ENCODE measurements around the gene HENMT1.
A peak's percentile ranks its signal among the peaks of the same experiment; 100 is the strongest.
"Not testable (repeated sequence)": the region's sequence is repeated elsewhere in the genome, so short reads cannot be mapped to it uniquely, and the experiment has no call there.

HENMT1 gene

GRCh38 chr1:108670131-108670773 lies 9.4 kb upstream of the HENMT1 start:
- no peak for DNase-seq (ENCODE audit: low spot score)

GRCh38 chr1:108669679-108670078 lies 8.8 kb upstream of the HENMT1 start:
- DNase-seq (ENCODE audit: low spot score) = no peak

- DNase-seq (ENCODE audit: low spot score) = no peak
Measured at GRCh38 chr1:108668777-108669176, 7.9 kb upstream of the HENMT1 start.

GRCh38 chr1:108667422-108667821 lies 6.5 kb upstream of the HENMT1 start:
- DNase-seq (ENCODE audit: low spot score) = not testable (repeated sequence)

GRCh38 chr1:108665771-108666170 lies 4.9 kb upstream of the HENMT1 start:
- DNase-seq (ENCODE audit: low spot score) = no peak

- no peak for DNase-seq (ENCODE audit: low spot score)
Measured at GRCh38 chr1:108665067-108665466, 4.2 kb upstream of the HENMT1 start.

- DNase-seq (ENCODE audit: low spot score) = peak; percentile 62
Measured at GRCh38 chr1:108664481-108664880, 3.6 kb upstream of the HENMT1 start.

- peak; percentile 98 for DNase-seq (ENCODE audit: low spot score)
Measured at GRCh38 chr1:108663074-108663473, 2.2 kb upstream of the HENMT1 start.

- no peak for DNase-seq (ENCODE audit: low spot score)
Measured at GRCh38 chr1:108657356-108658080, 3.4 kb downstream of the HENMT1 start.

- DNase-seq (ENCODE audit: low spot score) = no peak
Measured at GRCh38 chr1:108653431-108654105, 7.3 kb downstream of the HENMT1 start.

GRCh38 chr1:108646648-108647269 lies 14.1 kb downstream of the HENMT1 start:
- no peak for DNase-seq (ENCODE audit: low spot score)

GRCh38 chr1:108646265-108646647 lies 14.6 kb downstream of the HENMT1 start:
- peak; percentile 69 for DNase-seq (ENCODE audit: low spot score)

GRCh38 chr1:108645564-108646184 lies 15.2 kb downstream of the HENMT1 start:
- no peak for DNase-seq (ENCODE audit: low spot score)

- DNase-seq (ENCODE audit: low spot score) = no peak
Measured at GRCh38 chr1:108644984-108645383, 15.9 kb downstream of the HENMT1 start.

GRCh38 chr1:108643492-108644335 lies 17.2 kb downstream of the HENMT1 start:
- peak; percentile 90 for DNase-seq (ENCODE audit: low spot score)

GRCh38 chr1:108640863-108641262 lies 20.0 kb downstream of the HENMT1 start:
- DNase-seq (ENCODE audit: low spot score) = not testable (repeated sequence)

- no peak for DNase-seq (ENCODE audit: low spot score)
Measured at GRCh38 chr1:108639899-108640560, 20.9 kb downstream of the HENMT1 start.

GRCh38 chr1:108636876-108637275 lies 24.0 kb downstream of the HENMT1 start:
- no peak for DNase-seq (ENCODE audit: low spot score)

- no peak for DNase-seq (ENCODE audit: low spot score)
Measured at GRCh38 chr1:108634521-108634920, 26.4 kb downstream of the HENMT1 start.

GRCh38 chr1:108628665-108629064 lies 32.2 kb downstream of the HENMT1 start:
- no peak for DNase-seq (ENCODE audit: low spot score)

- DNase-seq (ENCODE audit: low spot score) = no peak
Measured at GRCh38 chr1:108627951-108628350, 32.9 kb downstream of the HENMT1 start.

Measured in cerebellar cortex (tissue), 1 donor.